Measurements from ENCODE around the gene HS6ST3. TPM values are rescaled to one million over a fixed set of nuclear protein-coding genes. Genes with fewer than 3 reads are reported as not detected.

The HS6ST3 gene
- total and polyA plus RNA-seq, 2 experiments from 2014 or later = 2.2 to 2.7 TPM

DNA sequence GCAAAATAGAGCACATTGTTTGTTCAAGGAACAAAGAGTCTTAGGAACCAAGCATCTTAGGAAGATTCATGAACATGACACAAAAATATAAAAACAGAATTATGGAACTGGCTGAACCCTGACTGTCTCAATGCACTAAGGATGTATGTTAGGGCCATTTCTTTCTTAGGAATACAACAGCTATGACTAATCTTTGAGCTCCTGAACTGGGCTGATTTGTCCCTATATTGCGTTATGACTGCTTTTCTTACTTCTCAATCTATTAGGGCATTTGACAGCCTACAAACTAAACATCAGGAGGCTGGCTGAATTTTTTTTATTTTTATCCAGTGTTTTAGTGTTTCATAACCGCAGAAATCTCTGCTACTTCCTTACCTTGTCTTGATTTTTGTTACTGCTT lies 693.1 kb downstream of the HS6ST3 start:
- no peaks in the 10 kb centered on the region for H3K27me3 ChIP-seq
- H3K79me2 ChIP-seq = no peaks in the 10 kb centered on the region
- H4K20me1 ChIP-seq (ENCODE audit: insufficient read depth, poor library complexity, severe bottlenecking) = no peaks in the 10 kb centered on the region
- no peak for DNase-seq (ENCODE audit: low spot score)
- TF ChIP-seq EZH2phosphoT487 (IDR thresholded peaks at IDR 0.05; ENCODE audit: low read depth, severe bottlenecking, unreplicated experiment) = no peak
- TF ChIP-seq, protein P1, sequence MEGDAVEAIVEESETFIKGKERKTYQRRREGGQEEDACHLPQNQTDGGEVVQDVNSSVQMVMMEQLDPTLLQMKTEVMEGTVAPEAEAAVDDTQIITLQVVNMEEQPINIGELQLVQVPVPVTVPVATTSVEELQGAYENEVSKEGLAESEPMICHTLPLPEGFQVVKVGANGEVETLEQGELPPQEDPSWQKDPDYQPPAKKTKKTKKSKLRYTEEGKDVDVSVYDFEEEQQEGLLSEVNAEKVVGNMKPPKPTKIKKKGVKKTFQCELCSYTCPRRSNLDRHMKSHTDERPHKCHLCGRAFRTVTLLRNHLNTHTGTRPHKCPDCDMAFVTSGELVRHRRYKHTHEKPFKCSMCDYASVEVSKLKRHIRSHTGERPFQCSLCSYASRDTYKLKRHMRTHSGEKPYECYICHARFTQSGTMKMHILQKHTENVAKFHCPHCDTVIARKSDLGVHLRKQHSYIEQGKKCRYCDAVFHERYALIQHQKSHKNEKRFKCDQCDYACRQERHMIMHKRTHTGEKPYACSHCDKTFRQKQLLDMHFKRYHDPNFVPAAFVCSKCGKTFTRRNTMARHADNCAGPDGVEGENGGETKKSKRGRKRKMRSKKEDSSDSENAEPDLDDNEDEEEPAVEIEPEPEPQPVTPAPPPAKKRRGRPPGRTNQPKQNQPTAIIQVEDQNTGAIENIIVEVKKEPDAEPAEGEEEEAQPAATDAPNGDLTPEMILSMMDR (IDR thresholded peaks at IDR 0.05; ENCODE audit: poor library complexity) = no peak
- H2AFZ ChIP-seq = no peak overlapping the region
- H3K9me2 ChIP-seq (replicated peaks; ENCODE audit: insufficient read depth) = no peaks in the 10 kb centered on the region
- no peak overlapping the region for H3K4me2 ChIP-seq
- no peaks in the 10 kb centered on the region for H3K4me1 ChIP-seq (ENCODE audit: insufficient read depth)
- no peaks in the 10 kb centered on the region for H3K9me3 ChIP-seq (ENCODE audit: low read depth)
- H3K27ac ChIP-seq = no peak overlapping the region
- WGBS (ENCODE audit: low lambda C conversion rate, missing lambda C conversion rate) = 91% methylated on average over 2 of the region's 2 CpGs
- H3K36me3 ChIP-seq (replicated peaks; ENCODE audit: insufficient read depth, low read depth) = no peaks in the 10 kb centered on the region
- no peak overlapping the region for H3K4me3 ChIP-seq

DNA sequence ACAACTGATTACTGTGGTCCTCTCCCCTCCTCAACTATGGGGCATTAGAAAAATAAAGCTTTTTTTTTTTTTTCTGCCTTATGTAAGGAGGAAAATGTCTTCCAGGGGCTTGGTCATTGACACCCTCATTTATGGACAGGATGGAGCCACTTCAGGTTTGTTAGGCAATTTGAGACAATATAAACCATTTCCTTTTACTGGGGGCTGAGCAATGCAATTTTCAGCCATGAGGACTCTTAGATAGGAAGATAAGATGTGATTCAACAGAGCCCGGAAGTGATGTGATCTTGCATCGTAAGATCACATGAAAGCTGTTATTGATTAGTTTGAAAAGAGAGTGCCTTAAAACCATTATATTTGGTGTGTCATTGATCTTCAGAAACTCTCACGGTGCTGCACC lies 693.6 kb downstream of the HS6ST3 start:
- Histone ChIP-seq H3K9me3 (ENCODE audit: low read depth) (no peaks in the 10 kb centered on the region), H3K9me2 (replicated peaks; ENCODE audit: insufficient read depth) (no peaks in the 10 kb centered on the region), H3K36me3 (replicated peaks; ENCODE audit: insufficient read depth, low read depth) (no peaks in the 10 kb centered on the region), H3K27me3 (no peaks in the 10 kb centered on the region), H3K4me3 (no peak overlapping the region), H3K79me2 (no peaks in the 10 kb centered on the region), H3K4me1 (ENCODE audit: insufficient read depth) (no peaks in the 10 kb centered on the region), H2AFZ (no peak overlapping the region), H3K4me2 (no peak overlapping the region), H3K27ac (no peak overlapping the region), H4K20me1 (ENCODE audit: insufficient read depth, poor library complexity, severe bottlenecking) (no peaks in the 10 kb centered on the region)
- WGBS (ENCODE audit: low lambda C conversion rate, missing lambda C conversion rate) = 61% methylated on average over 3 of the region's 3 CpGs
- TF ChIP-seq EZH2 (IDR thresholded peaks at IDR 0.05; ENCODE audit: borderline replicate concordance) = no peak
- TF ChIP-seq, protein P1 (IDR thresholded peaks at IDR 0.05; ENCODE audit: poor library complexity) = no peak
- TF ChIP-seq EZH2phosphoT487 (IDR thresholded peaks at IDR 0.05; ENCODE audit: low read depth, severe bottlenecking, unreplicated experiment) = no peak
- DNase-seq (ENCODE audit: low spot score) = no peak

- H3K4me1 ChIP-seq (ENCODE audit: insufficient read depth) = no peaks in the 10 kb centered on the region
- H3K9me2 ChIP-seq (replicated peaks; ENCODE audit: insufficient read depth) = no peaks in the 10 kb centered on the region
- H3K36me3 ChIP-seq (replicated peaks; ENCODE audit: insufficient read depth, low read depth) = no peaks in the 10 kb centered on the region
- no peak overlapping the region for H3K27ac ChIP-seq
- H3K4me2 ChIP-seq = no peak overlapping the region
- 100% methylated on average over 3 of the region's 3 CpGs for WGBS (ENCODE audit: low lambda C conversion rate, missing lambda C conversion rate)
- no peak for DNase-seq (ENCODE audit: low spot score)
- H4K20me1 ChIP-seq (ENCODE audit: insufficient read depth, poor library complexity, severe bottlenecking) = no peaks in the 10 kb centered on the region
- TF ChIP-seq EZH2phosphoT487 (IDR thresholded peaks at IDR 0.05; ENCODE audit: low read depth, severe bottlenecking, unreplicated experiment) (no peak), EZH2 (IDR thresholded peaks at IDR 0.05; ENCODE audit: borderline replicate concordance) (no peak)
- TF ChIP-seq, protein P1 (IDR thresholded peaks at IDR 0.05; ENCODE audit: poor library complexity) = no peak
- H3K79me2 ChIP-seq = no peaks in the 10 kb centered on the region
- H3K9me3 ChIP-seq (ENCODE audit: low read depth) = no peaks in the 10 kb centered on the region
- H2AFZ ChIP-seq = no peak overlapping the region
- H3K27me3 ChIP-seq = no peaks in the 10 kb centered on the region
- no peak overlapping the region for H3K4me3 ChIP-seq
These were observed 696.1 kb downstream of the HS6ST3 start for GRCh38 chr13:96785986-96786385.

DNA sequence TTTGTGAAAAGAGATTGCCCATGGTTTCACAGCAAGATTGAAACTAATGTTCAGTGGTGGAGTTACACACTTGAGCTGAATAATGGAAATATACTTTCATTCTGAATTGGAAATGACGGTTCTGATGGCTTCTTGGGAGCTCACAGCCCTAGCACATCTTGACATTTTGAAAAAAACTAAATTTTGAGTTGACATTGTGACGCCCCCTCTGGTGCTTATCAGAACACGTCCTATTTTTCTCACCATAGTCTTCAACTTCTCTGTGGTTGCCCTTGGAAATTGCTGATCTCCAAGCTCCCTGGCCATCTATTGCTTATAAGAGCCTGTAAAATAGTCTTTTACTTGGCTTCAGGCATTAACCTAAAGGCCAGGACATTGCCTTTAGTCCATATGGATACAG lies 702.3 kb downstream of the HS6ST3 start:
- no peak overlapping the region for H3K27ac ChIP-seq
- WGBS (ENCODE audit: low lambda C conversion rate, missing lambda C conversion rate) = 76% methylated on average over 3 of the region's 3 CpGs
- no peaks in the 10 kb centered on the region for H3K9me2 ChIP-seq (replicated peaks; ENCODE audit: insufficient read depth)
- H3K36me3 ChIP-seq (replicated peaks; ENCODE audit: insufficient read depth, low read depth) = no peaks in the 10 kb centered on the region
- H3K4me1 ChIP-seq (ENCODE audit: insufficient read depth) = no peaks in the 10 kb centered on the region
- H3K4me3 ChIP-seq = no peak overlapping the region
- no peaks in the 10 kb centered on the region for H4K20me1 ChIP-seq (ENCODE audit: insufficient read depth, poor library complexity, severe bottlenecking)
- no peak overlapping the region for H3K4me2 ChIP-seq
- no peak overlapping the region for H2AFZ ChIP-seq
- H3K79me2 ChIP-seq = no peaks in the 10 kb centered on the region
- no peak for TF ChIP-seq EZH2 (IDR thresholded peaks at IDR 0.05; ENCODE audit: borderline replicate concordance)
- TF ChIP-seq, protein P1 (IDR thresholded peaks at IDR 0.05; ENCODE audit: poor library complexity) = no peak
- no peak for TF ChIP-seq EZH2phosphoT487 (IDR thresholded peaks at IDR 0.05; ENCODE audit: low read depth, severe bottlenecking, unreplicated experiment)
- no peaks in the 10 kb centered on the region for H3K9me3 ChIP-seq (ENCODE audit: low read depth)
- no peak for DNase-seq (ENCODE audit: low spot score)
- no peaks in the 10 kb centered on the region for H3K27me3 ChIP-seq

Measured in hepatocyte (in vitro differentiated cells).